ENCODE data around the gene PPP1R26.

Gene PPP1R26

GRCh38 chr9:135461936-135462335, 17.6 kb upstream of the PPP1R26 start:
- DNase-seq (ENCODE audit: low spot score), result no peak

GRCh38 chr9:135463140-135463539, 16.4 kb upstream of the PPP1R26 start:
- DNase-seq (ENCODE audit: low spot score), result no peak

GRCh38 chr9:135464181-135464580, 15.4 kb upstream of the PPP1R26 start:
- no peak for DNase-seq (ENCODE audit: low spot score)

- DNase-seq (ENCODE audit: low spot score), result peak; percentile 86
Observed at GRCh38 chr9:135468854-135469521, 10.6 kb upstream of the PPP1R26 start.

GRCh38 chr9:135471791-135472640, 7.6 kb upstream of the PPP1R26 start:
- no peak for DNase-seq (ENCODE audit: low spot score)

- DNase-seq (ENCODE audit: low spot score), result no peak
Observed at GRCh38 chr9:135473972-135474543, 5.5 kb upstream of the PPP1R26 start.

- DNase-seq (ENCODE audit: low spot score), result peak; percentile 19
Observed at GRCh38 chr9:135474915-135475314, 4.7 kb upstream of the PPP1R26 start.

GRCh38 chr9:135476561-135477355, 2.8 kb upstream of the PPP1R26 start:
- no peak for DNase-seq (ENCODE audit: low spot score)

GRCh38 chr9:135478191-135478590, 1.4 kb upstream of the PPP1R26 start:
- no peak for DNase-seq (ENCODE audit: low spot score)

- DNase-seq (ENCODE audit: low spot score), result no peak
Observed at GRCh38 chr9:135478829-135479468, 633 bp upstream of the PPP1R26 start.

- DNase-seq (ENCODE audit: low spot score), result no peak
Observed at GRCh38 chr9:135480071-135480939, 723 bp downstream of the PPP1R26 start.

- DNase-seq (ENCODE audit: low spot score), result no peak
Observed at GRCh38 chr9:135480940-135481310, 1.3 kb downstream of the PPP1R26 start.

GRCh38 chr9:135482015-135482754, 2.6 kb downstream of the PPP1R26 start:
- DNase-seq (ENCODE audit: low spot score), result no peak

- DNase-seq (ENCODE audit: low spot score), result no peak
Observed at GRCh38 chr9:135484460-135485277, 5.1 kb downstream of the PPP1R26 start.

- DNase-seq (ENCODE audit: low spot score), result no peak
Observed at GRCh38 chr9:135485385-135485784, 5.8 kb downstream of the PPP1R26 start.

GRCh38 chr9:135485832-135486231, 6.2 kb downstream of the PPP1R26 start:
- DNase-seq (ENCODE audit: low spot score), result no peak

GRCh38 chr9:135486267-135487065, 6.9 kb downstream of the PPP1R26 start:
- DNase-seq (ENCODE audit: low spot score), result no peak

GRCh38 chr9:135487281-135488012, 7.9 kb downstream of the PPP1R26 start:
- DNase-seq (ENCODE audit: low spot score), result no peak
